ENCODE results near the gene ZDHHC20.
"Not testable (repeated sequence)": the region's sequence is repeated elsewhere in the genome, so short reads cannot be mapped to it uniquely, and the experiment has no call there.

The ZDHHC20 gene

GRCh38 chr13:21435231-21435630, 23.9 kb downstream of the ZDHHC20 start:
- no peak for DNase-seq

DNA sequence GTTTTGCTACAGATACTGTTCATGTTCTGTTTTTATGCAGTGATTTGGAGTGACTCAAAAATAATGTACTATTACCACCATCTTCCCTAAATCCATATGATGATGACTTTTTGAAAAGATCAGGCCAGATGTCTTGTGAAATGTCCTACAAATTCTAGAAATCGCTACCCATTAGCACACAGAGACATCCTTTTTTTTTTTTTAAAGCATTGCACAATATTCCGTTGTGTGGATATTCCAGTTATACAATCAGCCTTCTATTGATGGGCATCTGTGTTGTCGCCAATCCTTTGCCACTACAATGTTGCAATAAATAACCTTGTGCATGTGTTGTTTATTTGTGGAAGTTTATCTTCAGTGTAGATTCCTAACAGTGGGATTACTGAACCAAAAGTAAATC, 24.5 kb downstream of the ZDHHC20 start:
- DNase-seq = no peak

GRCh38 chr13:21429211-21429610, 29.9 kb downstream of the ZDHHC20 start:
- DNase-seq = no peak

DNA sequence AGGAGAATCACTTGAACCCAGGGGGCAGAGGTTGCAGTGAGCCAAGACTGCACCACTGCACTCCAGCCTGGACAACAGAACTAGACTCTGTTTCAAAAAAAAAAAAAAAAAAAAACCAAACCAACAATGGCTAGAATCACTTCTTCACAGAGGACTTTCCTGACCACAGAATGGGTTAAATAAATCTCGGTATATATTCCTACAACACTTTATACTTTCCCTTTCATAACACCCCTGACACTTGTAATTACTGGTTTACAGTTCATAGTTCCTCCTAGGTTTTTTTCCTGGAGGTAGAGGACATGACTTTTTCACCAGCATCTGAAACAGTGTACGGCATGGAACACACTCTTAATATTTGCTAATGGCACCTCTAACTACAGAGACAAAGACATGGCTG, 31.4 kb downstream of the ZDHHC20 start:
- DNase-seq = no peak

DNA sequence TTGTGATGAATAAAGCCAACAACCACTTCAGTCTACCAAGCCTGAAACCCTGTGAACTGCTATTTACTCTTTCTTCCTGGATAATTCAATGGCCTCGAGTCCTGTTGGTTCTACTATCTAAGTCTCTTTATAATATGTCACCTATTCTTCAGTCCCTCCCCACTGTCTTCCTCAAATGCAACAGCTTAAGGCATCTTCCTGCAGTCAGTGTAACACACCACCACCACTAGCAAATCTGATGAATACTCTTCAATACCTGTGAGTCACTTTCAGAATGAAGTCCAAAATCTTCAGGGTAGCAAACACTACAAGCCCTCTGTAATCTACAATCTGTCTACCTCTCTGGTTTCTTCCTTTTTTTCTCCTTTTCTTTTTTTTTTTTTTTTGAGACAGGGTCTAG, 32.9 kb downstream of the ZDHHC20 start:
- no peak for DNase-seq

DNA sequence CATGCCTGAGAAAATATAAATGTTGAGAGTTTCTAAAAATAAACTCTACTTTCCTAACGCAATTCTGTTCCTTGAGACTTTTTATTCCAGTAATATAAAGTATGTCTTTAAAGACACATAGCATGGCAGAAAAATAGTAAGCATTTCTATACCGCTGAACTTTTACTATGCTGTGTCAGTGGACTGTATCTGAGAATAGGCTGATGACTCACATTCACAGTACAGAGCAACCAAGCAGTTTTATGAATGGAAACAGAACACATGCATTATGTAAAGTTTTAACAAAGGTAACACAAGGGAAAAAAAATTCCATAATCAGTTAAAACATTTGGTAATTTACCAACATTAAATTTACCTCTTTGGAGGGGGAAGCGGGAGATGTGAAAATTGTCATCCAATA, 38.4 kb downstream of the ZDHHC20 start:
- DNase-seq = no peak

DNA sequence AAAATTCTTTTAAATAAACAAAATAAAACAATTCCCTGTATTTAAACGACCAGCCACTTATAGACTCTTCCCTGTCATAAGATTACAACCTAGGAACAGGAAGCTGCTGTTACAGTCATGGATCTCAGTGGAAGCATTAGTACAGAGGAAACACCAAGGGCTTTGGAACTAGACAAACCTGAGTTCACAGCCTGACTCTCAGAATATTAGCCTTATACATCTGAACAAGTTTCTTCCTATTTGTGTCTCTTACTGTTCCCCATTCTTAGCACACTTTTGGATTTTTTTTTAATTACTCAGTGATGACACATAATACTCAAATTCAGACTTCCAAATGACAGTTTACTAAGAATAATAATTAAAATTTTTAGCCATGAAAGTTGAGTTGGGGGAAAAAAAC, 46.1 kb downstream of the ZDHHC20 start:
- DNase-seq = no peak

- not testable (repeated sequence) for DNase-seq
These were observed 48.6 kb downstream of the ZDHHC20 start for GRCh38 chr13:21410453-21410852.

DNA sequence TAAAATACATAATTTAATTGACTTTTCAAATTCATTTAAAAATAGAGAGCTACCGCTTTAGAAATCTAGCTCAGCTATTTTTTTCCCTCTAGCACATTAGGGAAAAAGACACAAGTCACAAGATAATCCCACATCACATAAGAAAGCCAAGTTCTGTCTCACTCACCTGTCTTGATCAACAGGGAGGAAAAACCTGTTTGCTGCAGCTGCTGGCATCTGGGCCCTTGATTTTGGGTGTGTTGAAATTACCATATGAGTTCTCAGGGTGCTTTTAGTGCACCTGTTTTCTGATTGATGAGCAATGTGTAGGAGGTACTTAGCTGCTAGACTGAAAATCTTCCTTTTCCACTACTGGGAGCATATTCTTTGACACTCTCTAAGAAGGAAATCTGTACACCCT, 53.8 kb downstream of the ZDHHC20 start:
- no peak for DNase-seq

GRCh38 chr13:21402586-21403307, 56.4 kb downstream of the ZDHHC20 start:
- no peak for DNase-seq

DNA sequence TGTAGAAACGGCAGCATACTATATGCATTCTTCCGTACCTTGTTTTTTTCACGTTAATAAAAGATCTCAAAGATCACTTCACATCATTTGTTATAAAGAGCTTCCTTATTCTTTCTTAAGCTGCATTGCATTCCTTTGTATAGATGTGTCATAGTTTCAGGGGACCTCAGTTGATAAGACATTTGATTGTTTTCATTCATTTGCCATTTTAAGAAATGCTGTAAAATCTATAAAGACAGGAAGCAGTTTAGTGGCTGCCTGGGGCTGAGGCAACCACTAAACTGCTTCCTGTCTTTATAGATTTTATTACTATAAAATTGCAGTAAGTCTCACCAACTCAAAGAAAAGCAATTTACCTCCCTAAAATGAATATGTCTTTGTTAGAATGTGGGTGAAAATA, 59.4 kb downstream of the ZDHHC20 start:
- DNase-seq = no peak

- DNase-seq = no peak
These were observed 63.1 kb downstream of the ZDHHC20 start for GRCh38 chr13:21395953-21396352.

DNA sequence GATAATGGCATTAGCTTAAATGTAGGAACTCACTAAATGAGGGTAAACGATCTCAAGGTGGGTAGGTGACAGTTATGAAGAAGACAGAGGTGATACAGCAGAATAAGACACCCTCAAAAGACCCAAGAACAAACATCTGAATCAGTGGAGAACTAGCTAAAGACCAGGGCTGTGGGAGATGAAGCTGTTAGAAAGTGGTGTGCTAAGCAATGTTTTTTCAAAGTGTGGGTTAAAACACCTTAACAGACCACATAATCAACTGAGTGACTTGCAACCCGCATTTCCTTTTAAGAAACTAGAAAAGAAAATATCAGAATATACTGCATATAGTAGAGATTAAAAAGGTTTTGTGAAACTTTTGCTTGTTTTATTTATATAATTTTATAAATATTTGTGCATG, 70.0 kb downstream of the ZDHHC20 start:
- no peak for DNase-seq

DNA sequence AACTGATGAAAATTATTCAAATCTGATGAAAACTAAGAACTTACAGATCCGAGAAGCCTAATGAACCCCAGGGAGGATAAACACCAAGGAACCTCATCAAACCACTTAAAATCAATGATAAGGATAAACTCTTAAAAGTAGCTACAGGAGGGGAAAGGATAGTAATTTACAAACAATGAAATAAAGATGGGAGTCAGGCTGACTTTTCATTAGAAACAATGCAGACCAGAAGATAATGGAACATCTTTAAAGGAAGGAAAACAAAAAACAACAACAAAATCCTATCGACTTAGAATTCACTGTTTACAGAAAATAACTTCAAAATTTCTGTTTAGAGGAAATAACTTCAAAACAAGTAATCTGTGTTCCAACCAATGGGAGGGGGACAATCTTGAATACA, 73.4 kb downstream of the ZDHHC20 start:
- DNase-seq = no peak

DNA sequence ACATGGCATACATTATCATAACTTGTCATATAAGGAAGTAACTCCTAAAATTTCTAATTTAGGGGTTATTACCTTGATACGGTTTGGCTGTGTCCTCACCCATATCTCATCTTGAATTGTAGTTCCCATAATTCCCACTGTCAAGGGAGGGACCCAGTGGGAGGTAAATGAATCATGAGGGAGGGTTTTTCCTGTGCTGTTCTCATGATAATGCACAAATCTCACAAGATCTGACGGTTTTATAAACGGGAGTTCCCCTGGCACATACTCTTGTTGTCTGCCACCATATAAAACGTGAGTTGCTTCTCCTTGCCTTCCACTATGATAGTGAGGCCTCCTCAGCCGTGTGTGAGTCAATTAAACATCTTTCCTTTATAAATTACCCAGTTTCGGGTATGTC, 76.0 kb downstream of the ZDHHC20 start:
- DNase-seq = no peak

DNA sequence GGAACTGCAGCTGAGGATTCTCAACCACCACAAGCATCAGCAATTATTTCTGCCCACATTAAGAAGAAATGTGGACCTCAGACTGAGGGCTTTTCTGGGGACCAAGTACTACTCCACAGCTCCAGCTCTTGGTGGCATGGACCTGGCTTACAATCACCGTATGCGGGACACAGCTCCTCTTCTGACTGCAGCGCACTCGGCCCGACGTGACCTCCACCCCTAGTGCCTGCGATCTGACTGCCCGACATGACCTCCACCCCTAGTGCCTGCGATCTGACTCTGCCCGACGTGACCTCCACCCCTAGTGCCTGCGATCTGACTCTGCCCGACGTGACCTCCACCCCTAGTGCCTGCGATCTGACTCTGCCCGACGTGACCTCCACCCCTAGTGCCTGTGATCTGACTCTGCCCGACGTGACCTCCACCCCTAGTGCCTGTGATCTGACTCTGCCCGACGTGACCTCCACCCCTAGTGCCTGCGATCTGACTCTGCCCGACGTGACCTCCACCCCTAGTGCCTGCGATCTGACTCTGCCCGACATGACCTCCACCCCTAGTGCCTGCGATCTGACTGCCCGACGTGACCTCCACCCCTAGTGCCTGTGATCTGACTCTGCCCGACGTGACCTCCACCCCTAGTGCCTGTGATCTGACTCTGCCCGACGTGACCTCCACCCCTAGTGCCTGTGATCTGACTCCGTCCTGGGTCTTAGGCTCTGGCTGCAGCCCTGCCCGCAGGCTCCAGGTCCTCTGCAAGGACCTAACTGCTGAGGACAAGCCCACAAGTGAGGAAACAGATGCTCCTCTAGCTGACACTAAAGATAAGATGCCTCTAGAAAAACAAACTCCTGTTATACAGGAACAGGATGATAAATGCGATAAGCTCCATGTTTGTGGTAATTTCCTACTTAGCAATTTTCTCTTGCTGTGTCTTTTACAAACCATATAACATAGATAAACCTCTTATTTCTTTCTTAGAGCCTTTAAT, 81.8 kb downstream of the ZDHHC20 start:
- DNase-seq = not testable (repeated sequence)

DNA sequence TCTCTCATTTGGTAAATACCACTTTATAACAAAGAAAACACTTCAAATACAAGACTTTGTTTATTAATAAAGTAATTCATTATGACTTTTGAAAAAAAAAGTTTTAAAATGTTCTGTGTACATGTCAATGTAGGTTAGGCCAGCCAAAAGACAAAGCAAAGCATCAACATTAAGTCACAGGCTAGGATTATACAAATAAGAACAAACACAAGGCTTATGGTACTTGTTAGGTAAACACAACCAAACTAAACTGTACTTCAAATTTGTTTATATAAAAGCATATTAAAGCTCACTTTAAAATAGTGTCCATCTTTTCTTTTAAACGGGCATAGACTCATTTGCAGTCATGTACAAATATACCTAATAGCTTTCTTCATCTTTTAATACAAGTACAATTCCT, 86.6 kb downstream of the ZDHHC20 start:
- DNase-seq = no peak

DNA sequence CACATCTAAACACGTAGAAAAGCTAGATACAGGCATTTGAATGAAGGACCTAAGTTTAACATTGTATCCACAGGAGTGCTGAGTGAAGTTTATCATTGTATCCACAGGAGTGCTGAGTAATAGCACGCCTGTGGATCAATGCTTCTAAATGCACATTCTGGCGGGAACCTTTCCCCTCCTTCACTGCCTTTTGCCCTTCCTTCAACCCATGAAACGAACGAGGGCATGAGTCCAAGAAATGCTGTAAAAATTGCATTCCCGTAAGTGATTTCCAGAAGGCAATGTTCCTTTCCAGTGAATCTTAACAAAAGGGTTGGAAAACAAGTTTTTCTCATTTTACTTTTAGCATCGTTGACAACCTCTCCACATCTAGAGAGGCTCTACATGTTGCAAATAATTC, 88.1 kb downstream of the ZDHHC20 start:
- DNase-seq = no peak

DNA sequence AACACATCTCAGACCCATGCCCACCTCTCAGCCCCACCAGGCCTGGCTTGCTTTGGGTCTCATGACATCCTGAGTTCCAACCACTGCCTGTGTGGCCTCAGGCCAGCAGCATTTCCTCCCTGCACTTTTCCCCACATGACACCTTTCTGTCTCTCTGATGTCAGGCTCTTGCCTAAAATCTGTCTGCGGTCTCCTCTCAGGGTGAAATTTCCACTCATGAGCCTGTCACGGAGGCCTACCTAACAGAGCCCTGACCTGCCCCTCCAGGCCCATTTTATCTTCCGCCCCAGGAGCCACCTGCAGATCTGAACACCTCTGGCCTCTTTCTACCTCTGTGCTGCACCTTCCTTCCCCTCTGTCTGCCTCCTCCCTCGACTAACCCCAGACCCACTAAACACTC, 93.5 kb downstream of the ZDHHC20 start:
- DNase-seq = no peak

DNA sequence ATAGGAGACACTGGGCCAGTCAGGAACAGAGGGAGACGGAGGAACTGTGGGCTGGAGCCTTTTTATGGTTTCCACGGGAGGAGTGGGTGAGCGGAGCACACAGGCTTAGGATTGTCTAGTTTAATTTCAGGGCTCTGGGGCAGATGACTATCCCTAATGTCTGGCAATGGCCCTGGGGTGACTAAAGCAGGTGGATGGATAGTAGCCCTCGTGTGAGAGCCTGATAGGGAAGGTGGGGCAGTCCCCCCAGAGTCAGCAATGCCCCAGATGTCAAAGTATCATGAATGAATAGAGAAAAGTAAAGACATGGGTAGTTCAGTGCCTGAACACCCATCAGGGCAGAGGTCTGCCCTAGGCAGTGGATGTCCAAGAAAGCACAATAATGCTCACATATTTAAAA, 94.2 kb downstream of the ZDHHC20 start:
- no peak for DNase-seq

DNA sequence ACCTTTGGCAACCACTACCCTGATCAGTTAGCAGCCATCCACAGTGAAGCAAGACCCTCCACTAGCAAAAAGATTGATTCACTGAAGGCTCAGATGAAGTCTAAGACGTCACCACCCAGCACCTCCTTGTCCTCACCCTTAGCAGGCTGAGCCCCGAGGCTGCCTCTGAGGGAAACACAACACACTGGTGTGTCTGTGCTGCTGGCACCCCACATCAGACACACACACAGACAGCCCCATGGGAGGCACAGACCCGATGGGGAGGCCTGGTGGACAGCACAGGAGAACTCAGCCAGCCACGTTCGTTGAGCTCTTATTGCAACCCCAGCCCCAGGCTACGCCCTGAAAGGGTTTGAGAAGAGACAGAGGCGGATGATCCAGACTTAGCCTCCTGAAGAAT, 94.7 kb downstream of the ZDHHC20 start:
- DNase-seq = no peak

GRCh38 chr13:21362741-21363140, 96.4 kb downstream of the ZDHHC20 start:
- no peak for DNase-seq

GRCh38 chr13:21361706-21362105, 97.4 kb downstream of the ZDHHC20 start:
- DNase-seq = no peak

GRCh38 chr13:21361123-21361522, 98.0 kb downstream of the ZDHHC20 start:
- no peak for DNase-seq

Data from activated effector memory CD4-positive, alpha-beta T cell treated with Interleukin-2 at 50 U/mL for 16 hours (primary cell).